GM19043 (cell line): ENCODE results near the gene CHKA.

Experiments
- ATAC-seq: cut with Tn5 transposase; IDR thresholded peaks from one replicate; pipeline ENCODE4 v1.9.1; 2021; ENCODE audit warnings: low read depth; ENCODE audit not compliant: unreplicated experiment

Gene CHKA

DNA sequence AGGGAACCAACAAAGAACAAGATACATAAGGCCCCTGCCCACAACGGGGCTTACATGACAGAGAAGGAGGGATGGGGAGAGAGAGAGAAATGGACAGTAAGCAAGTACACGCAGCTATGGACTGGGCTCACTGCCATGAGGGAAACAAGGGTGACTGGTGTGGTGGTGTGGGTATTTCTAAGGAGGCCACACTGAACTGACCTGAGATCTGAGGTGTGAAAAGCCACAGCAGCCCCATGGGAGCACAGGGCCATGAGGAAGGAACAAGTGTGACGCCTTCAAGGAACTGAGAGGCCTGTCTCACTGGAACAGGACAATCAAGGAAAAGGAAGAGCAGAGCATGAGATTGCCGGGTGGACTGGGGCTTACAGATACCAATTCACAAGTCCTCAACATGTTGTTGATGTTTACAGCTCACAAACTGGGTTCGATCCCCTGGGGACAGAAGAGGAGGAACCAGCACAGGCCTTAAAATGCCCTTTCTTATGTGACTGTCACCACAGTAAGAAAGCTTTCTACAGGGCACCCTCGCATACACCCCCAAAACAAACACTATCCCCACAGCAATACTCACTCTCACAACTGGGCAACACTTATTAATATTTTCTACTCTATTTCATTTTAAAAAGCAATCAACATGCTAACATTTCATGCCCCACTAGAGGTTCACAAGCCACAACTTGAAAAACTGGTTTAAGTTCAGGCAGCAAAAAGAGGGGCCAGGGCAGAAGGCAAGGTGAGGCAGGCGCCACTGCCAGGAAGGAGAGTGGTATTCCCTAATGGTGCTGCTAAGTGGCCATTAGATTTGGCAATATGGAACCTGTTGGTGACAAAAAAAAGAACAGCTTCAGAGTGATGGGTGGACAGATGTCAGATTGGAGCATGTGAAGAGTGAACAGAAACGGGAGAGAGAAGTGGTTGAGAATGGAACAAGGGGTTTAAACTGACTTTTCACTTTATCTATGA lies 43.3 kb downstream of the CHKA start:
- ATAC-seq, result no peak

DNA sequence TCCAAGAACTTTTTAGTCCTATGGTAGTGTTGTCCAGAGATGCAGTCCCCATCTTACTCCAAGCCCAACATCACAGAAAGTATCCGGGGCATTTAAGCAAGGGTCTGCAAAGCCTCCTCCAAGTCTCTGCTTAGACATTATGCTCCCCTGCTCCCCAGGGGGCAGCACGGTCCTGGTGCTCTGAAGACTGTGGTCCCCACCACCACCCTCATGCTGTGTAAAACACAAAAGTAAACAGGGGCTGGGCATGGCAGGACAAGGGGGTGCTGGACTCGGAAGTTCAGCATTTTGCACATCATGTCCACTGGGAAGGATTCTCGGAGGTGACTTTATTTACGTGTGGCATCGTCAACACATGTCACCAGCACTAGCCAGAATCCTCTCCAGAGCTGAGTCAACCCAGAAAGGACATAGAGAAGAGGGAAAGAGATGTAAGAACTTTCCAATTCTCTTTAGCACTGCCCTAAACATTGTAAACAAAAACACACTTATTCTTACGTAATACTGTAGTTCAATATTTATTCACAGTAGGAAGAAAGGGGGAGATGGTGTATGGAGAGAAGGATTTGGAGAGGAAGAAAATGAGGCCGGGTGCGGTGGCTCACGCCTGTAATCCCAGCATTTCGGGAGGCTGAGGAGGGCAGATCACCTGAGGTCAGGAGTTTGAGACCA lies 44.7 kb downstream of the CHKA start:
- ATAC-seq, result no peak

- ATAC-seq, result no peak
Measured at GRCh38 chr11:68074584-68075352, 46.4 kb downstream of the CHKA start.

DNA sequence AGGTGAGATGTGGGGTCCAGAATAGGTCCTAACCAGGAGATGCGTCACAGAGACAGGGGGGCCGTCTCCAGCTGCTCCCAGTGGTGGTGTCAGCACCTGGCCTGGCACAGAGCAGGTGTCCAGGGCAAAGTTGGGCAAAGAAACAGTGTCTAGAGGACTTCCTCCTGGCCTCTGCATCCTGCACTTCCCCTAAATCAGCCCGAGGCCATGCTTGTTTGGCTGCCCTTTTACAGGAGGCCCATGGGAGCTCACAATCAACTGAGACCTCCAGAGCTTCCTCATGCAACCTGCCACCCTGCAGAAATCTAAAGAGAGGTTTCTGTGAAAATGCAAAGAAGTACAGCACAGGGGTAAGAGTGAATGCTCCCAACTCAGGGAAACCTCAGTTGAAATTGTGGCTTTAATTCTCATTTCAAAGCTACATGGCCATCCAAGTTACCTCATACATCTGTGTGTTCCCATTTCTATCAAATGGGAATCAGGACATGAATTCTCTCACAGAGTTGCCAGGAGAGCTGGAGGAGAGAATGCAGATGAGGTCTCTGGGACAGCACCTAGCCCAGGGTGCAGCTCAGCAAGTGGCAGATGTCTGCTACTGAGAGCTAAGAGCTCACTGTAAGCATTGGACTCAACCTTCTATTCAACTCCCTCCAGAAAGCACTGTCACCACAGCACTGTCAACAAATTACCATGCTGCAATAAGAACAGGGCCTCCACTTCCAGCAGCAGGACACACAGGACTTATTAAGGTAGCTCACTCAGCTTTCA lies 49.7 kb downstream of the CHKA start:
- no peak for ATAC-seq

- no peak for ATAC-seq
Measured at GRCh38 chr11:68067991-68068390, 53.2 kb downstream of the CHKA start.

DNA sequence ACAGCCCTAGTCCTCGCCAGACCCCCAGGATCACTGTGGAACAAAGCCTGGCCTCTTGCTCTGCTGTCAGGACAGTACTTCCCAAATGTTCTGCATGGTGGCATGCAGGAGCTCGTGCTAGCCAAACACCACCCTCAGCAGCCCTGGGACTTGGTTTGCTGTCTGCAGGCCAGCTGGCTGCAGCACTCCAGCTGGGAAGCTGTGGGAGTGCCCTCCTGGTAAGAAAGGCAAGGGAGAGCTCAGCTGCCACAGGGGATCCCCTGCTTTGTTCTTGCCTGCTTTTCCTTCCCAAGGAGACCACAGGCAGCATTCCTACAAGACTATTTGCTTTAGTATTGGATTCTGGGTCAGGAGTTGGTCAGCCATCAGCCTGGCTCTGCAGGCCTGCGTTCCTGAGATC lies 54.4 kb downstream of the CHKA start:
- no peak for ATAC-seq

DNA sequence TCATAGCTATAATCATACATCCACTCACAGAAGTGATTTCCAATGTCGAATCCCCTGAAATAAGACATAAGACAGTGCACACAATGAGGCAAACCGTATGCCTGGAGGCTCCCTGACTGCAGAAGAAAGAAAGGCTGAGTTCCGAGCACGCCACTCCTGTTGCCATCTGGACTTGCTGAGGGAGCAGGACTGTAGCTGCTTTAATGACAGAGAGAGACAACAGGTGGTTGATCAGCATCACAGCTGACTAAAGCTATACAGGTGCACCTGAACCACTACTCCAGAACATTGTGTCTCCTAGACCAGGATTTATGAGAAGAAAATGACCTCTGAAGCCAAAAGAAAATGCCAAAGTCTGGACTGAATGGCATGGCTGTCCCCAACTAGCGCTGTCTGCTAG lies 55.3 kb downstream of the CHKA start:
- ATAC-seq, result no peak

DNA sequence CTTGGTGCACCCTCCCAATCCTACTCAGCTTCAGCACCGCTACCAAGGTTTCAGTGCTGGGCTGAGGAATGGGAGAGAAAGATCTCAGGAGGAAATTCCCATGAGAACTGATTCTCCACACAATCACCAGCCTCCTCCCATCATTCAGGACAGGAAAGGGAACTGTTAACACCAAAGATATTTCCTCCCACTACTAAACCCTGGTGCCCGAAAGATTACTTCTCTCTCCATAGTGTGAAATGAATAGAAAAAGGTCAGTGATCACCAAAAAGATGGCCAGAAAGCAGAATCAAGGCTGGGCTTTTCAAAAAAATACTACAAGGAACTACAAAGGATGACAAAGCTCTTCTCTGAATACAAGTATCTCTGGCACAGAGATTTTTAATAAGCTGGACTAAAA lies 56.3 kb downstream of the CHKA start:
- ATAC-seq, result no peak

DNA sequence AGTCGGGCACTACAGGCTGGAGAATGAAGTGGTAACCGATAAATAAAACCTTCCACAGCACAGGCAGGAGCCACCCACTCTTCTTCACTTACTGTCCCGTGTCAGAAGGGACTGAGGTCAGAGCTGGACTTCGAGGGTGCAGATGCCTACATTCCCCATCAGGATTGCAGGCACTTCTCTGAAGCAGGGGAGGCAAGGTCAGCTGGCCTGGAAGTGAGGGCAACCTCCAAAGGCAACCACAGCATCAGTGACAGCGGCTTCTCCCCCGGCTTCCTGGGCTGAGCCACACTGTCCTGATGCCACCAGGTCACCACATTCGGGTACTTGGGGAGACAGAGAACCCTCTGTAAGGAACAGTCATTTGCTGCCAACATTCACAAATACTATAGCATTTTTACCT lies 59.7 kb downstream of the CHKA start:
- no peak for ATAC-seq

GRCh38 chr11:68057807-68058206 lies 63.4 kb downstream of the CHKA start:
- ATAC-seq, result no peak

- ATAC-seq, result no peak
Measured at GRCh38 chr11:68056317-68057285, 64.6 kb downstream of the CHKA start.

- no peak for ATAC-seq
Measured at GRCh38 chr11:68053981-68054812, 67.0 kb downstream of the CHKA start.

DNA sequence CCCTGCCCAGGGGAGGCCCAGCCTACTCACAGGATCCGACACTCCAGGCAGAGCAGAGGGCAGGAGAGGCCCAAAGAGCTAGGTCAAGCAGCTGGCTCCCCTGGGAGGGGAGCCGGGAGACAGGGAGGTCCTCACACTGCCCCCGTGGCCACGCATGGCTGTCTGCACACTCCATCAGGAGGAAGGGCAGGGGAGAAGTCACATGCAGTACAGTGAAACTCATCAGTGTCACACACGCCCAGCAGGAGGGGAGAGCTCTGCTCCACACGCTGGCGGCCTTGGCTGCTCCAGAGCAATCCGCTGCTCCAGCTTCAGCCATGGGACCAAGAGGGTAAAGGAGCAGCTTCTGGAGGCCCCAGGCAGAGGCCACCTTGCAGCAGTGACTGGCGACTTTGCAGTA lies 68.1 kb downstream of the CHKA start:
- ATAC-seq, result no peak

GRCh38 chr11:68052137-68052873 lies 68.9 kb downstream of the CHKA start:
- no peak for ATAC-seq

DNA sequence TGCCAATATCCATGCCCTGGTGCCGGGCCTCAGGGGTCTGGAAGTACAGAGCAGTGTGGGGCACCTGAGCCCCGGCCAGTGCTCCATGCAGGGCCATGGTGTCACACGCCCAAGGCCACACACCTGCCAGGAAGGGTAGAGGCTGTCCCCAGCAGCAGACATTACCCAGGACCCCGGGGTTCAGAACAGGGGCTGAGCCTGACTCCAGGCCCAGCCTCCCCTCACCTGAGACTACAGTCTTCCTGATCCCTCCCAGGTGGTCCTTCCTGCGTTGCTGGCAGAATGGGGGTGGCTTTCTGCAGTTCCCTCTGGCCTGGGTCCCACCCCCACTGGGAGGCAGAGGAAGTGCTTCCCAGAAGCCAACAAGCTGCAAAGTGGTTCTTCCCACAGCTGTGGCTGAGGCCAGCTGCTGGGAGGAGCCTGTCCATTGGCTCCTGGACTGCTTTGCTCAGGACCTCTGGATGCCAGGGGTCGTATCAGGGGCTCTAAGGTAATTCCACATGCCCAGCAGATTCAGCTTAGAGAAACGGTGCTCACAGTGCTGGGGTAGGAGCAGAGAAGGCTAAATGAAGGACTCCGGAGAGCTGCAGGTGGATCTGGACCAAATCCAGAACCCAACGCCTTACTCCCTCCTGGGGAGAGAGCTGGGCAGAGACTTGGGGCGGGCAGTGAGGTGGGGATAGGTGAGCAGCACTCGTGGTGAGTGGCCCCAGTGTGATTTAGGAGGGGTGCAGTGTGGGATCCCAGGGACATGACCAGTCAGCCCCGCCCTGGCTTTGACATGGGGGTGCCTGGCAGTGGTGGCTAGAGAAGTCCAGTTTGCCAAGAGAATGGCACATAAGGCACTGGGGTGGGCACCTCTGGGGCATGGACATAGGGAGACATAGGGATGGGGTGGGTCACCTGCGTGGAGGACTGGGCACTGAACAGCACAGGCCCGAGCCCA lies 69.7 kb downstream of the CHKA start:
- ATAC-seq, result no peak

- no peak for ATAC-seq
Measured at GRCh38 chr11:68050371-68050841, 70.8 kb downstream of the CHKA start.
